ENCODE measurements around the gene MYRF. TPM values are rescaled to one million over a fixed set of nuclear protein-coding genes. Genes with fewer than 3 reads are reported as not detected.
A peak's percentile ranks its signal among the peaks of the same experiment; 100 is the strongest.

Gene MYRF
- total and polyA plus RNA-seq, 7 donors, result 0.01 to 0.24 (median 0.11) TPM; not detected in 1

DNA sequence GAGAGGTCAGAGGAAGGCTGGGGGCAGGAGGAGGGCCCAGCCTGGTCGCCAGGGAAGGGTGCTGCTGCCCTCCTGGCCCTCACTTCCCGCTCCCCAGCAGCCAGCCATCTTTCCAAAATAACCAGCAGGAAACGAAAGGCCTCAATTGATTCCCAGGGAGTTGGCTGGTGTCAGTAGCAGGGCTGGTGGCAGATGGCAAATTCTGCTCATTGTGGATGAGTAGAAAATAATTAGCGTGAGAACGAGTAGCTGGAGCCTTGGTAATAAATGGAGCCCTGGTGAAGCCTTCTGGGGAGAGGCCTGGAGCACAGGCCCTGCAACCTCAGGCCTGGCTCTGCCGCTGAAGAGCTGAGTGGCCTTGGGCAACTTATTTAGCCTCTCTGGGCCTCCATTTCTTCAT lies 40.9 kb upstream of the MYRF start:
- WGBS, 3 donors, result 54 to 77% (median 60%) methylated on average over 6 of the region's 6 CpGs
- peaks cover 16% of the 10 kb centered on the region for H3K4me1 ChIP-seq
- H3K36me3 ChIP-seq (ENCODE audit: insufficient read depth in 1 of 2, low read depth in 1 of 2), result no peaks in the 10 kb centered on the region
- ATAC-seq, result no peak
- no peaks in the 10 kb centered on the region for H3K27me3 ChIP-seq (ENCODE audit: insufficient read depth in 3 of 3, low read length in 2 of 3)
- H3K9me3 ChIP-seq, result no peaks in the 10 kb centered on the region
- intact Hi-C loops (cut with DNase I), result no loop called here
- no peak overlapping the region for H3K4me3 ChIP-seq
- TF ChIP-seq, protein P1, sequence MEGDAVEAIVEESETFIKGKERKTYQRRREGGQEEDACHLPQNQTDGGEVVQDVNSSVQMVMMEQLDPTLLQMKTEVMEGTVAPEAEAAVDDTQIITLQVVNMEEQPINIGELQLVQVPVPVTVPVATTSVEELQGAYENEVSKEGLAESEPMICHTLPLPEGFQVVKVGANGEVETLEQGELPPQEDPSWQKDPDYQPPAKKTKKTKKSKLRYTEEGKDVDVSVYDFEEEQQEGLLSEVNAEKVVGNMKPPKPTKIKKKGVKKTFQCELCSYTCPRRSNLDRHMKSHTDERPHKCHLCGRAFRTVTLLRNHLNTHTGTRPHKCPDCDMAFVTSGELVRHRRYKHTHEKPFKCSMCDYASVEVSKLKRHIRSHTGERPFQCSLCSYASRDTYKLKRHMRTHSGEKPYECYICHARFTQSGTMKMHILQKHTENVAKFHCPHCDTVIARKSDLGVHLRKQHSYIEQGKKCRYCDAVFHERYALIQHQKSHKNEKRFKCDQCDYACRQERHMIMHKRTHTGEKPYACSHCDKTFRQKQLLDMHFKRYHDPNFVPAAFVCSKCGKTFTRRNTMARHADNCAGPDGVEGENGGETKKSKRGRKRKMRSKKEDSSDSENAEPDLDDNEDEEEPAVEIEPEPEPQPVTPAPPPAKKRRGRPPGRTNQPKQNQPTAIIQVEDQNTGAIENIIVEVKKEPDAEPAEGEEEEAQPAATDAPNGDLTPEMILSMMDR (IDR thresholded peaks at IDR 0.05), result no peak
- DNase-seq, result no peak
- peak overlapping the region; percentile 30 for H3K27ac ChIP-seq

DNA sequence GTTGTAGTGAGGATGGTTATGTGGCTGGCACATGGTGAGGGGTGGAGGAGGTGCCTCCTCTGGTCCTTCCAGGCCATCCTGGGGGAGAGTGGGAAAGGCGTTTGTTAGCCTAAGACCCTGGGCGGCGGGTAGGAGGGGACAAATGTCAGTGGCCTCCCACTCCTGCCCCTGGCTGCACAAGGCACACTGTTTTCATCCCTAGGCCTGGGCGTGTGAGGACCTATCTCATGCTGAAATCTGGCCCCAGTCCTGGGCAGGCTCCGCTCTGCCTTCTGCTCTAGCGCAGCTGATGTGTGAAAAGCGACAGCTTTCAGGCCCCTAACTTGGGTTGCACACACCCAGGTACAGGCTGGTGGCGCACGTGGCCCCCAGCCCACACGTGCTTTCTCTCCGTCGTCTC lies 40.1 kb upstream of the MYRF start:
- peaks cover 16% of the 10 kb centered on the region for H3K4me1 ChIP-seq
- DNase-seq, result no peak

DNA sequence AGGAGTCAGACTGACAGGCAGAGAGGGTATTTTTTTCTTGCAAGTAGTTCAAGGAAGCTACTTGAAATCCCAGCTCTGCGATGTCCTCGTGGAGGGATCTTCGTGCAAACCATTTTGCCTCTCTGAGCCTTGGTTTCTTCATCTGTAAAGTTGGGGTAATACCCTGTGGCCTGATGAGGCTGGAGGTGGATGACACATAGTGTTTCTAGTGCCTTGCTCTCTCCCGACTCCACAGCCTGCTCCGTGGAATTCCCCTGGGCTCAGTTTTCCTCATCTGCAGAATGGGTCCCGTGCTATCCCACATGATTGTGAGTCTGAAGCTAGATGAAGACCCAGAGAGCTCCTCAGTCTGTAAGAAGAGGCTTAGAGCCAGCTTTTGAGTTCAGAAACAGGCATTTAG lies 39.6 kb upstream of the MYRF start:
- ATAC-seq (no peak), DNase-seq (no peak)
- Histone ChIP-seq H3K27ac (no peak overlapping the region), H3K27me3 (ENCODE audit: insufficient read depth in 3 of 3, low read length in 2 of 3) (no peaks in the 10 kb centered on the region), H3K36me3 (ENCODE audit: insufficient read depth in 1 of 2, low read depth in 1 of 2) (no peaks in the 10 kb centered on the region), H3K9me3 (no peaks in the 10 kb centered on the region), H3K4me3 (no peak overlapping the region), H3K4me1 (peaks cover 16% of the 10 kb centered on the region)
- TF ChIP-seq, protein P1 (IDR thresholded peaks at IDR 0.05), result no peak
- intact Hi-C loops (cut with DNase I), result no loop called here
- WGBS, 3 donors, result 94 to 97% (median 94%) methylated on average over 6 of the region's 6 CpGs

More for the DNA sequence above, 40.1 kb upstream of the MYRF start:
- intact Hi-C loops (cut with DNase I), result no loop called here
- H3K27me3 ChIP-seq (ENCODE audit: insufficient read depth in 3 of 3, low read length in 2 of 3), result no peaks in the 10 kb centered on the region
- H3K36me3 ChIP-seq (ENCODE audit: insufficient read depth in 1 of 2, low read depth in 1 of 2), result no peaks in the 10 kb centered on the region
- H3K4me3 ChIP-seq, result no peak overlapping the region
- TF ChIP-seq, protein P1 (IDR thresholded peaks at IDR 0.05), result no peak
- no peaks in the 10 kb centered on the region for H3K9me3 ChIP-seq
- no peak for ATAC-seq
- no peak overlapping the region for H3K27ac ChIP-seq
- WGBS, 3 donors, result 89 to 94% (median 92%) methylated on average over 12 of the region's 12 CpGs

DNA sequence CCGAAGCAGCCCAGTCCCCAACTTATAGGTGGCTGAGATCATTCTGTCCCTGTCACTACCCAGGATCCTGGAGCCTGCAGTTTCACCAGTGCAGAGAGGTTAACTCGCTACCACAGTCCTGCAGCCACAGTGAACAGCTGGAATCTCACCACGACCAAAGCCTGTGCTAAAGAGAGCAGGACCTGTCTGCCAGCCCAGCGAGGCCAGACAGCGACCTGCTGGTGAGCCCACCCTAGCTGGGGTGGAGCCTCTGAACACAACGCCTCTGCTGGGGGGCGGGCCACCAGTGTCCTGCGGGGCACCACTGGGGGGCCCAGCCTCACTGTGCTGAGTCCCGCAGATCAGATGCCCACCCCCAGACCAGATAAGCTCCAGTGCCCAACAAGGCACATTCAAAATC lies 39.0 kb upstream of the MYRF start:
- H3K4me1 ChIP-seq, result peaks cover 16% of the 10 kb centered on the region
- no peaks in the 10 kb centered on the region for H3K9me3 ChIP-seq
- H3K4me3 ChIP-seq, result no peak overlapping the region
- TF ChIP-seq, protein P1 (IDR thresholded peaks at IDR 0.05), result no peak
- 68 to 83% (median 75%) methylated on average over 9 of the region's 9 CpGs for WGBS, 3 donors
- intact Hi-C loops (cut with DNase I), result no loop called here
- no peaks in the 10 kb centered on the region for H3K27me3 ChIP-seq (ENCODE audit: insufficient read depth in 3 of 3, low read length in 2 of 3)
- no peaks in the 10 kb centered on the region for H3K36me3 ChIP-seq (ENCODE audit: insufficient read depth in 1 of 2, low read depth in 1 of 2)
- no peak overlapping the region for H3K27ac ChIP-seq
- ATAC-seq (no peak), DNase-seq (no peak)

DNA sequence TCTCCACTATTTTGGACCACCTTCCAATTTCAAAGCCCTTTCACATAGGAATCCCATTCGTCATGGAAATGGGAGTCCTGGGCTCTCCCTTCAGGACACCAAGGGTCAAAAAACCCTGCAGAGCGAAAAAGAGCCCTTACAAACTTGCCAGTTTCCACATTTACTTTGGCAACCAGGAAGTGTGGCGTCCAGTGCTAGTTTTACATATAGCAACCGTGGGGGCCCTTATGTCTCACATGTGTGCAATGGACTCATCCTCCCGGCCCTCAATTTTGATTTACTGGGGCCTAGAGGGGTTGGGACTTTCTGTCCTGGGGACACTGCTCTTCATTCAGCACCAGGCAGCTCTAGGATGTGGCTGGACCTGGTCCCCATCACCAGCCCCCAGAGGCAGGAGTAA lies 38.5 kb upstream of the MYRF start:
- DNase-seq (no peak), ATAC-seq (no peak)
- intact Hi-C loops (cut with DNase I), result no loop called here
- Histone ChIP-seq H3K4me3 (no peak overlapping the region), H3K4me1 (peaks cover 13% of the 10 kb centered on the region), H3K27ac (no peak overlapping the region), H3K9me3 (no peaks in the 10 kb centered on the region), H3K36me3 (ENCODE audit: insufficient read depth in 1 of 2, low read depth in 1 of 2) (no peaks in the 10 kb centered on the region), H3K27me3 (ENCODE audit: insufficient read depth in 3 of 3, low read length in 2 of 3) (no peaks in the 10 kb centered on the region)
- 63 to 77% (median 69%) methylated on average over 5 of the region's 5 CpGs for WGBS, 3 donors
- TF ChIP-seq, protein P1 (IDR thresholded peaks at IDR 0.05), result no peak

All from psoas muscle (tissue), 8 donors.